Sigmoid colon (tissue), 4 donors: ENCODE results near the gene CADM3.

Experiments
- CTCF ChIP-seq, 4 experiments: fragments of 450-650 bp in 3 of 4; fragments of 200-600 bp in 1 of 4; IDR thresholded peaks; one replicate each; pipeline ENCODE4 v1.5.1; 2016 to 2019; ENCODE audit warnings: antibody characterized with exemption in 4 of 4, mild to moderate bottlenecking in 3 of 4, moderate library complexity in 2 of 4
- POLR2A ChIP-seq, 2 donors: fragments of 450-650 bp; IDR thresholded peaks; one replicate each; pipeline ENCODE4 v1.6.1; 2016; ENCODE audit warnings: antibody characterized with exemption in 2 of 2, mild to moderate bottlenecking in 2 of 2, moderate library complexity in 2 of 2
- POLR2AphosphoS5 ChIP-seq, 4 donors: sonication (generic); formaldehyde crosslinking; IDR thresholded peaks; one replicate each; pipeline ENCODE4 v1.6.1; 2017; ENCODE audit warnings: antibody characterized with exemption in 4 of 4

- TF ChIP-seq POLR2A (IDR thresholded peaks at IDR 0.05) (no peak), CTCF (IDR thresholded peaks at IDR 0.05) (no peak), POLR2AphosphoS5 (IDR thresholded peaks at IDR 0.05) (no peak)
Measured at GRCh38 chr1:159142726-159143510, 28.5 kb upstream of the CADM3 start.
